Right lobe of liver (tissue), 4 donors: Measurements from ENCODE around the gene MFAP5.

Experiments
- POLR2A ChIP-seq: fragments of 450-650 bp; IDR thresholded peaks from one replicate; pipeline ENCODE4 v1.6.1; 2017; ENCODE audit warnings: antibody characterized with exemption, mild to moderate bottlenecking
- TF ChIP-seq, protein P1 (sequence below), 4 donors: fragments of 200-600 bp in 3 of 4; fragments of 450-650 bp in 1 of 4; IDR thresholded peaks; one replicate each; pipeline versions ENCODE4 v1.5.1 to v1.8.0; 2016 to 2022; ENCODE audit warnings: antibody characterized with exemption in 4 of 4, mild to moderate bottlenecking in 2 of 4
- donor health status: DM: no; HTN: no; CAD: no.
- donor health status: DM: no; HTN: no; CAD: no.
- donor health status: DM: no; HTN: yes; CAD: no.

DNA sequence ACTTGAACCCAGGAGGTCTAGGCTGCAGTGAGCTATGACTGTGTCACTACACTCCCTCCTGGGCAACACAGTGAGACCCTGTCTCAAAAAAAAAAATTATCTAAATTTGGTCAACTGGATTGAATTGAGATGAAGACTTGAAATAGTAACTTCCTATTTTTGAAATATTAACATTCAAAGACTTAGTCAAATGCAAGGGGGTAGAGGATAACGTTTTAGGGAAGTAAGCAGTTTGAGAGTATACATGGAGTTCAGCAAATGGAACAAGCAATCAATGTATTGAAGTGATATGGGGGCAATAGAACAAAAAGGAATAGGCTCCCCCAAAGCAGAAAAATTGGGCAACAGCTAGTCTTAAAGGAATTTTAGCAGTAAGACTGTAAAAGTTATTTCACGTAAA is 4.6 kb upstream of the MFAP5 start:
- TF ChIP-seq, protein P1, sequence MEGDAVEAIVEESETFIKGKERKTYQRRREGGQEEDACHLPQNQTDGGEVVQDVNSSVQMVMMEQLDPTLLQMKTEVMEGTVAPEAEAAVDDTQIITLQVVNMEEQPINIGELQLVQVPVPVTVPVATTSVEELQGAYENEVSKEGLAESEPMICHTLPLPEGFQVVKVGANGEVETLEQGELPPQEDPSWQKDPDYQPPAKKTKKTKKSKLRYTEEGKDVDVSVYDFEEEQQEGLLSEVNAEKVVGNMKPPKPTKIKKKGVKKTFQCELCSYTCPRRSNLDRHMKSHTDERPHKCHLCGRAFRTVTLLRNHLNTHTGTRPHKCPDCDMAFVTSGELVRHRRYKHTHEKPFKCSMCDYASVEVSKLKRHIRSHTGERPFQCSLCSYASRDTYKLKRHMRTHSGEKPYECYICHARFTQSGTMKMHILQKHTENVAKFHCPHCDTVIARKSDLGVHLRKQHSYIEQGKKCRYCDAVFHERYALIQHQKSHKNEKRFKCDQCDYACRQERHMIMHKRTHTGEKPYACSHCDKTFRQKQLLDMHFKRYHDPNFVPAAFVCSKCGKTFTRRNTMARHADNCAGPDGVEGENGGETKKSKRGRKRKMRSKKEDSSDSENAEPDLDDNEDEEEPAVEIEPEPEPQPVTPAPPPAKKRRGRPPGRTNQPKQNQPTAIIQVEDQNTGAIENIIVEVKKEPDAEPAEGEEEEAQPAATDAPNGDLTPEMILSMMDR (IDR thresholded peaks at IDR 0.05) = no peak
- no peak for TF ChIP-seq POLR2A
